Vagina (tissue), 2 donors: ENCODE measurements around the gene TMEM232.

Experiments used
- CTCF ChIP-seq, 3 experiments: fragments of 450-650 bp in 2 of 3; fragments of 200-600 bp in 1 of 3; sonication (generic) in 1 of 3; IDR thresholded peaks; one replicate each; pipeline ENCODE4 v1.5.1; 2017 to 2019; ENCODE audit warnings: antibody characterized with exemption in 3 of 3, mild to moderate bottlenecking in 2 of 3, moderate library complexity in 2 of 3
- POLR2AphosphoS5 ChIP-seq, 2 donors: sonication (generic); formaldehyde crosslinking; IDR thresholded peaks; one replicate each; pipeline ENCODE4 v1.9.0; 2017; ENCODE audit warnings: antibody characterized with exemption in 2 of 2, mild to moderate bottlenecking in 2 of 2, low read depth in 1 of 2; ENCODE audit not compliant: insufficient read depth in 1 of 2

DNA sequence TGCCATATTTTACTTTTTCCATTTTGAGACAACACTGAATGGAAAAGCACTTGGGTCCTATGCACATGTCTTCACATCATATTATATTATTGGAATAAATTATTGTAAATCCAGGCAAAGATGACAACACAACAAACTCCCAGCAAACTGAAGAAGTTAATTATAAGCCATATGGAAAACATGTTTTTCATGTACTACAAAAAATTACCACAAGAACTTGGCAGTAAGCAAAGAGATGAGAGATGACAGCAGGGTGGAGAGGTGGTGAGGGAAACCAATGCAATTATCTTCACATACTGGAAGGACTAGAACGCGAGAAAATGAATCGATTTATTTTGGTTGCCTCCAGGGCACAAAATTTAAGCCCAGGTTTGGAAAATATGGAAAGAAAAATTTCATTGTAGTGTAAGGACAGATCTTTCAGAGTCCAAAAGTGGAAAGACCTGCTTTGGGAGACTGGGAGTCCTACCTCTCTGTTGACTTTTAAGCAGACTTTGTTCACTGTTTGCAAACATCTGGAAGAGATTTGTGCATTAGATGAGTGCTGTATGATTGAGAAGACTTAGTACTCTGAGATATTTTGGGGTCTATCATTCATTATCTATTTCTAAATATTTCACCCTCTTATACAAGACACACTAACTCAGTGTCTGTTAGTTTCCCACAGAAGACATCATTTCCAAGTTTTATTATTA lies 138.0 kb downstream of the TMEM232 start:
- TF ChIP-seq CTCF (IDR thresholded peaks at IDR 0.05) (no peak), POLR2AphosphoS5 (IDR thresholded peaks at IDR 0.05; ENCODE audit: insufficient read depth in 1 of 2, low read depth in 1 of 2) (no peak)
